Lung microvascular endothelial cell (primary cell): ENCODE measurements around the gene LDHAL6B. TPM values are rescaled to one million over a fixed set of nuclear protein-coding genes. Genes with fewer than 3 reads are reported as not detected.

Experiments
- DNase-seq, 2 donors: peaks; one replicate each; pipeline versions ENCODE4 v3.0.0 to v3.0.0-alpha.2; 2010; ENCODE audit warnings: low read depth in 2 of 2
- total RNA-seq: library from RNA; depleted of rRNA; stranded (reverse); fragments of >200 nt; gene quantifications from 2 replicates; pipeline ENCODE4 v1.2.1, GENCODE V29; 2014

Gene LDHAL6B
- total RNA-seq, 1 donor from 2014 or later, result not detected

DNA sequence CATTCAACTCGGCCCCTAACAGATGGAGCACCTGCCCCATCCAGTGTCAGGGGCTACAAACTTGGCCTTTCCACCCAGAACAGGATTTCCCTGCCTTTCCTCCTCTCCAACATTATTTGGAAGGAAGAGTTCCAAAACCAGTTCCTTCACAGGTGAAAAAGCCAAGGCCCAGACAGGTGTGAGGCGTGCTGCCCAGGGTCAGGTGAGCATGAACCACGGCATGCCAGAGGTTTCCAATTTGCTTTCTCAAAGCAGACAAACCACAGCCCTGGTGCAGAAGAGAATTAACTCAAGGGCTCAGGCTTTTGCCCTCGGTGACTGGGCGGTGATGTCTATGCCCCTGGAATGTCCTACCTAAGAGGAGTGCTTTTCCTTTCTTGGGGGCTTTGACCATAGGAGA lies 43.2 kb downstream of the LDHAL6B start:
- no peak for DNase-seq

DNA sequence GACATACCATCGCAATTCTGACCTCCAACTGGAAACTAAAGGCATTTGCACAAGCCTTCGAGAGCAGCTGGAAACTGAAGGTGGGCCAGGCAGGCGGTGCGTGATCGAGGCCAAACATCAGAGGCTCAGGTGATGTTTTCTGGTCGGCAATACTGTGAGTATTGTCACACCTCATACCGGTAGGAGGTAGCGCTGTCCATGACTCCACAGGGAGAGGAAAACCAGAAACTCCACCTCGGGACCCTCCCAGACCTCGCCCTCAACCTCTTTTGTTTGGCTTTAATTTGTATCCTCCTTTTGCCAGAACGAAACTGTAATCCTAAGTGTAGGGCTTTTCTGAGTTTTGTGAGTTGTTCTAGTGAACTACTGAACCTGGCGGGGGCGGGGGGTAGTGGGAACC lies 43.6 kb downstream of the LDHAL6B start:
- no peak for DNase-seq

DNA sequence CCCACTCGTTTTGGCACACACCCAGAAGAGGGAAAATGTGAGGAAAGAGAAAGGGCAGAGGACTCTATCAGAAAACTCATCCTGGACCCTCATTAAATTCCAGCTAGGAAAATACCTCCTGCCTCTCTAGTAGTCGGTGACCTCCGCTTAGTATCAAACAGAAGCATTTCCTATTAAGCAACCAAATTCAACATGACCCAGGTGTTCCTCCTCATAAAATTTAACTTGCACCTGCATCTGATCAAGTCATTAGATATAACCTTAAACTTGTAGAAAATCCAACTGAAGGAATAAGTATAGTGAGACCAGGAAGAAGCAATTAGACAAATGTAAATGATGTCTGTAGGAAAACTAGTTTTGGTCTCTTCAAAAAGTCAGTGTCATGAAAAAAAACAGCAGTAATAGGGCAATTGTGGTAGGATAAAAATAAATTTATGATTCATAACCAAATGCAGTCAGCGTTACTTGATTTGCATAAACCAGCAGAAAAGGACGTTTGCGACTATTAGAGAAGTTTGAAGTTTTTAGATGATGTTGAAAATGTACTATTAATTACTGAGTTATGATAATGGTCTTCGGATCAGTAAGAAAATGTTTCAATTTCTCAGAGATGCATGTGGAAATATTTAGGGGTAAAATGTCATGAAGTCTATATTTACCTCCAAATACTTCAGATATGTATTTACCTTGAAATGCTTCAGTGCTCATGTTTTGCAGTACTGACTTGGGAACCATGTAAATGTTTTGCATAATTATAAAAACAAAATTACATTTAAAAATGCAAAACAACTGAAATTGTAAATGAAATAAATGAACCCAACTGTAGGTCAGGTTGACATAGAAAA lies 44.6 kb downstream of the LDHAL6B start:
- DNase-seq, result no peak

DNA sequence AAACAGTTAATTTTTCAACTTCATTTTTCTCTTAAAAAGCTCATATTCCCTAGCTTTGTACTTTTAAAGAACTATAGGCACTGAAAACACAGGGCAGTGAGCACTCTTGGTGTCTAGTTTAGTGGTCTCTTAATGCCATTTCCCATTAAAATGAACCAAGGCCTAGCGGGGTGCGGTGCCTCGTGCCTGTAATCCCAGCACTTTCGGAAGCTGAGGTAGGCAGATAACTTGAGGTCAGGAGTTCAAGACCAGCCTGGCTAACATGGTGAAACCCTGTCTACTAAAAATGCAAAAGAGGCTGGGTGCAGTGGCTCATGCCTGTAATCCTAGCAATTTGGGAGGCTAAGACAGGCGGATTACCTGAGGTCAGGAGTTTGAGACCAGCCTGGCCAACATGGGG lies 45.5 kb downstream of the LDHAL6B start:
- no peak for DNase-seq

DNA sequence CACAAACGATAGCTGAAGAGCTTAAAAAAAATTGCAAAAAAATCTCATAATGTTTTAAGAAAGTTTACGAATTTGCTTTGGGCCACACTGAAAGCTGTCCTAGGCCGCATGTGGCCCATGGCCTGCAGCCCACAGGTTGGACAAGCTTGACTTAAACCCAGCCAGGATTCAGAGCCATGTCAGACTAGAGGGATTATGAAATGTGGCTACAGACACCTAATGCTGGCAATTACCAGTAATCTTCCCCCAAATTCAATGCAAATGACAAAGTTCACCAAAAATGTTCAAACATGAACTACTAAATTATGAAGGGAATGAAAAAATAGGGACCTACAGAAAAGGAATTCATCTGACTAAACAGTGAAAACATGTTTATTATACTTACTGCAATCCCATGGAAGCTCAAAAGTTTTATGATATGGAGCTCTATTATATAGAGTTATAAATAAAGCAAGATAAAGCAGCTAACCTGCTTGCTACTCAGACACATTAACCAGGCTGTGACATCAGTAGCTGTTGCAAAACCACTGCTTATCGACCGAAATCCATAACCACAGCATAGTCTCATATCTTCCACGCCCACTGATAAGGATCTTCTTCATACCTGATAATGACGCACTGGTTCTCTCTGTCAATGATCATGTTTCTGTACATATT lies 49.2 kb downstream of the LDHAL6B start:
- DNase-seq, result no peak

DNA sequence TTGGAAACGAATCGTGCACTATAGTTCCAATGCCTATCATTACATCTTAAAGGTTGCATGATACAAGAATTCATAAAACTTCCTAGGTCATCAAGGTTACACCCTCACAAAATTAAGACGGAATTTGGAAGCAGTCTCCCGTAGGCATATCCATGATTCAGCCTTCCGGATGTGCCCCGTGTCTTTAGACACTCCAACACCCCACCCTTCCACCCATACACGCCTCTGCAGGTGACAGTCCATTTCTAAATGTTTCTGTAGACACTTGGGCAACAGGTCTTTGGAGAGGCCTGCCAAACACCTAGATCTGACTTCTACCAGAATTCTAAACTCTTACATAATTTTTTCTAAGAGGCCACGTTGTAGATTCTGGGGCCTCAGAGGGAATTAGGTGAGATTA lies 49.8 kb downstream of the LDHAL6B start:
- no peak for DNase-seq

DNA sequence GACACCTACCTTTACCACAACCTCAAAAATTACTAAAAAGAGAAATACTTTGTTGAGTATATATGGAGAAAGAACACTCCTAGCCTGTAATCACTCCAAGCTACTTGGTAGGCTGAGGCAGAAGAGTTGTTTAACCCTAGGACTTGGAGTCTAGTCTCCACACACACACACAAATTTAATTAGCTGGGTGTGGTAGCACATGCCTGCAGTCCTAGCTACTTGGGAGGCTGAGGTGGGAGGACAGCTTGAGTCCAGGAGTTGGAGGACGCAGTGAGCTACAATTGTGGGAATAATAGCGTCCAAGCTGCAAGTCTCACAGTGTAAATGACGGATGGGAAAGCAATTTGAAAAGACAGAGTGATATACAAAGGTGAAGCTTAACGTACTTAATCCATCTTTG lies 50.5 kb downstream of the LDHAL6B start:
- no peak for DNase-seq

Other genes with a start within 250 kb of the LDHAL6B start
- 13.5 and 18.7 TPM in 2 replicates for gene RNF111, start 219.2 kb upstream of the LDHAL6B start, total RNA-seq
- 5.0 and 20.0 TPM in 2 replicates for gene CCNB2, start 101.7 kb upstream of the LDHAL6B start, total RNA-seq
- gene MYO1E, start 166.0 kb downstream of the LDHAL6B start, total RNA-seq, result 12.1 and 19.2 TPM in 2 replicates
- gene FAM81A, start 231.3 kb downstream of the LDHAL6B start, total RNA-seq, result not detected in 2 replicates